ENCODE measurements around the gene CEP85L.

DNA sequence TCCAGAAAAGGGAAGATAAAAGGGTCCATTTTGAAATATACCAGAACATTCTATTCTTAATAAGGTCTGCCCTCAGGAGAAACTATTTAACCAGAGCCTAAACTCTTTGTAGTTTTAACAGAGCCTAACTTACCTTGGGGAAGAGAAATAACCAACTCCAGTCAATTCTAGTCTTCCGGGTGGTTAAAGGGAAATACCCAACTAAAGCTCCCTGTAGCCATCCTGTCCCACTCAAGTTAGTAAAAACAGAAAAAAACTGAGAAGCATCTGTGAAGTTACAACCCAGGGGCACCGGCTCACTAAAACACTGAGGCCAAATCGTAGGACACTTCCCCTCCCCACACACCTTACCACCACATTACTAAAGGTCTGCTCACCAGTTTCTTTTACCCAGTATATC lies 23.7 kb downstream of the CEP85L start:
- TF ChIP-seq, protein P1, sequence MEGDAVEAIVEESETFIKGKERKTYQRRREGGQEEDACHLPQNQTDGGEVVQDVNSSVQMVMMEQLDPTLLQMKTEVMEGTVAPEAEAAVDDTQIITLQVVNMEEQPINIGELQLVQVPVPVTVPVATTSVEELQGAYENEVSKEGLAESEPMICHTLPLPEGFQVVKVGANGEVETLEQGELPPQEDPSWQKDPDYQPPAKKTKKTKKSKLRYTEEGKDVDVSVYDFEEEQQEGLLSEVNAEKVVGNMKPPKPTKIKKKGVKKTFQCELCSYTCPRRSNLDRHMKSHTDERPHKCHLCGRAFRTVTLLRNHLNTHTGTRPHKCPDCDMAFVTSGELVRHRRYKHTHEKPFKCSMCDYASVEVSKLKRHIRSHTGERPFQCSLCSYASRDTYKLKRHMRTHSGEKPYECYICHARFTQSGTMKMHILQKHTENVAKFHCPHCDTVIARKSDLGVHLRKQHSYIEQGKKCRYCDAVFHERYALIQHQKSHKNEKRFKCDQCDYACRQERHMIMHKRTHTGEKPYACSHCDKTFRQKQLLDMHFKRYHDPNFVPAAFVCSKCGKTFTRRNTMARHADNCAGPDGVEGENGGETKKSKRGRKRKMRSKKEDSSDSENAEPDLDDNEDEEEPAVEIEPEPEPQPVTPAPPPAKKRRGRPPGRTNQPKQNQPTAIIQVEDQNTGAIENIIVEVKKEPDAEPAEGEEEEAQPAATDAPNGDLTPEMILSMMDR (IDR thresholded peaks at IDR 0.05), result no peak
- no peak for TF ChIP-seq POLR2A (IDR thresholded peaks at IDR 0.05)
